PC-3 (cell line): ENCODE data around the gene FIZ1. TPM values are rescaled to one million over a fixed set of nuclear protein-coding genes. Genes with fewer than 3 reads are reported as not detected.

Experiments used
- ATAC-seq: fragments of 200-7000 bp; cut with Tn5 transposase; 2 replicates; pipeline ENCODE4 v1.9.1; 2020; ENCODE audit warnings: mild to moderate bottlenecking, moderate library complexity
- BruUV-seq: library from RNA; stranded (reverse); fragments of 400-500 nt; replicated peaks from 2 replicates; lab custom pipeline; 2021; lab: Mats Ljungman, UMichigan
- CTCF ChIA-PET: fragments of 300-600 bp; sonication (Branson Sonifier 250); formaldehyde crosslinking; loops from one replicate; lab custom pipeline; 2022; ENCODE audit warnings: antibody characterized with exemption; lab: Charles Lee
- POLR2A ChIA-PET: fragments of 300-600 bp; sonication (Branson Sonifier 250); formaldehyde crosslinking; loops from one replicate; lab custom pipeline; 2022; ENCODE audit warnings: antibody characterized with exemption; ENCODE audit not compliant: unreplicated experiment; lab: Charles Lee
- DNase-seq: peaks from one replicate; pipeline ENCODE4 v3.0.0-alpha.2; 2015
- H2AFZ ChIP-seq: fragments of 300-600 bp; sonication (generic); 2 replicates; pipeline ENCODE4 v1.6.0; 2016; ENCODE audit warnings: antibody characterized with exemption, low read length
- H3F3A ChIP-seq: fragments of 300-600 bp; sonication (generic); one replicate; pipeline ENCODE4 v1.6.0; 2017; ENCODE audit warnings: antibody characterized with exemption, low read length, control low read depth, mild to moderate bottlenecking; ENCODE audit not compliant: unreplicated experiment
- H3K27ac ChIP-seq: fragments of 300-600 bp; sonication (generic); 2 replicates; pipeline ENCODE4 v1.5.1; 2016; ENCODE audit warnings: mild to moderate bottlenecking, low read length
- H3K27me3 ChIP-seq: fragments of 300-600 bp; sonication (generic); 2 replicates; pipeline ENCODE4 v1.6.1; 2016; ENCODE audit warnings: low read length, mixed read lengths
- H3K36me3 ChIP-seq: fragments of 300-600 bp; sonication (generic); 2 replicates; pipeline ENCODE4 v1.6.1; 2016; ENCODE audit warnings: low read depth, mixed run types, low read length, mixed read lengths
- H3K4me1 ChIP-seq: fragments of 300-600 bp; sonication (generic); 2 replicates; pipeline ENCODE4 v1.5.1; 2016; ENCODE audit warnings: low read length; ENCODE audit not compliant: insufficient read depth
- H3K4me2 ChIP-seq: fragments of 300-600 bp; sonication (generic); 2 replicates; pipeline ENCODE4 v1.6.0; 2016; ENCODE audit warnings: low read length
- H3K4me3 ChIP-seq: fragments of 300-600 bp; sonication (generic); 2 replicates; pipeline ENCODE4 v1.5.1; 2016; ENCODE audit warnings: mild to moderate bottlenecking, low read length, mixed read lengths
- H3K79me2 ChIP-seq: fragments of 300-600 bp; sonication (generic); 2 replicates; pipeline ENCODE4 v1.6.1; 2017; ENCODE audit warnings: low read length, mixed read lengths
- H3K9ac ChIP-seq: fragments of 300-600 bp; sonication (generic); 2 replicates; pipeline ENCODE4 v1.6.0; 2016; ENCODE audit warnings: mild to moderate bottlenecking, low read length
- H3K9me2 ChIP-seq: fragments of 300-600 bp; sonication (generic); replicated peaks from 2 replicates; pipeline ENCODE4 v1.6.1; 2016; ENCODE audit warnings: mixed run types, low read length, mixed read lengths
- H3K9me3 ChIP-seq: fragments of 300-600 bp; sonication (generic); 2 replicates; pipeline ENCODE4 v1.6.1; 2016; ENCODE audit warnings: low read length, mixed read lengths
- H4K20me1 ChIP-seq: fragments of 300-600 bp; sonication (generic); 2 replicates; pipeline ENCODE4 v1.6.1; 2016; ENCODE audit warnings: low read length, mixed read lengths
- CTCF ChIP-seq: fragments of 300-600 bp; sonication (generic); conservative IDR thresholded peaks from 2 replicates; pipeline ENCODE4 v1.5.1; 2017; ENCODE audit warnings: antibody characterized with exemption, low read depth, mild to moderate bottlenecking, low read length
- EZH2 ChIP-seq: fragments of 300-600 bp; sonication (generic); IDR thresholded peaks from one replicate; pipeline ENCODE4 v1.6.1; 2017; ENCODE audit warnings: antibody characterized with exemption, mild to moderate bottlenecking, low read length; ENCODE audit not compliant: unreplicated experiment
- EZH2phosphoT487 ChIP-seq: fragments of 300-600 bp; sonication (generic); IDR thresholded peaks from 2 replicates; pipeline ENCODE4 v1.6.1; 2018; ENCODE audit warnings: mild to moderate bottlenecking, antibody characterized with exemption, low read length, borderline replicate concordance
- intact Hi-C: fragments of 100-400 bp; cut with micrococcal nuclease; formaldehyde crosslinking; loops from 2 replicates; pipeline ENCODE4 v1.9.0; 2023
- total RNA-seq: library from RNA; depleted of rRNA; stranded (reverse); fragments of >200 nt; gene quantifications from 2 replicates; pipeline ENCODE4 v1.2.3, GENCODE V29; 2014

FIZ1 gene
- total RNA-seq, 1 experiment from 2014 or later = 11.7 TPM

GRCh38 chr19:55641426-55642152 is 42.3 kb upstream of the FIZ1 start:
- H4K20me1 ChIP-seq = 0 out of 2 replicates have a peak, but pooled peaks cover 4% of the 10 kb centered on the region
- H3F3A ChIP-seq = peaks cover 4% of the 10 kb centered on the region
- TF ChIP-seq EZH2 (no peak), EZH2phosphoT487 (no peak), CTCF (no peak)
- no peaks in the 10 kb centered on the region for H3K27me3 ChIP-seq
- peak overlapping the region; percentile 96 for H3K4me3 ChIP-seq
- peak overlapping the region; percentile 62 for H3K27ac ChIP-seq
- H3K79me2 ChIP-seq = peaks cover 79% of the 10 kb centered on the region
- H3K36me3 ChIP-seq = peaks cover 14% of the 10 kb centered on the region
- intact Hi-C loops = loop anchor here (2.0 kb wide), 1 partner anchor 43 kb away; the partner anchor contains the start of gene FIZ1
- peaks cover 34% of the 10 kb centered on the region for H3K4me1 ChIP-seq
- peak overlapping the region; percentile 94 for H2AFZ ChIP-seq
- peak overlapping the region; percentile 85 for H3K4me2 ChIP-seq
- ATAC-seq (peak; percentile 2), DNase-seq (no peak)
- ChIA-PET CTCF (interaction anchor here (0.6 to 1.5 kb wide), 2 partner anchors 13 to 17 kb away, joined by 6 to 7 read pairs; partner anchors contain the start of genes U2AF2 and ZNF784), POLR2A (interaction anchor here (0.7 kb wide), 1 partner anchor 34 kb away, joined by 5 read pairs; no protein-coding TSS in a partner anchor)
- no peaks in the 10 kb centered on the region for H3K9me2 ChIP-seq
- no TSS peak for BruUV-seq
- peak overlapping the region; percentile 95 for H3K9ac ChIP-seq
- no peaks in the 10 kb centered on the region for H3K9me3 ChIP-seq

GRCh38 chr19:55640577-55641425 is 41.5 kb upstream of the FIZ1 start, which contains the start of gene ZNF580:
TSS of gene ZNF580 (plus strand) at chr19:55641002. CDS start at chr19:55642509, 1,507 bp downstream.
- Histone ChIP-seq H3K9ac (peak within 1 kb of the TSS; percentile 95), H3K4me1 (peaks cover 42% of the 10 kb centered on the region), H3K36me3 (peaks cover 14% of the 10 kb centered on the region), H3K27ac (peak within 1 kb of the TSS; percentile 62), H3K79me2 (peaks cover 87% of the 10 kb centered on the region), H3K27me3 (no peaks in the 10 kb centered on the region), H3K4me3 (peak within 1 kb of the TSS; percentile 96), H3K9me2 (no peaks in the 10 kb centered on the region), H3K9me3 (no peaks in the 10 kb centered on the region), H2AFZ (peak within 1 kb of the TSS; percentile 94), H3F3A (peaks cover 4% of the 10 kb centered on the region), H4K20me1 (0 out of 2 replicates have a peak, but pooled peaks cover 4% of the 10 kb centered on the region), H3K4me2 (peak within 1 kb of the TSS; percentile 85)
- DNase-seq (peak; percentile 80), ATAC-seq (peak; percentile 45)
- BruUV-seq = no TSS peak
- TF ChIP-seq CTCF (no peak), EZH2phosphoT487 (no peak), EZH2 (no peak)
- intact Hi-C loops = loop anchor here (2.0 kb wide), 1 partner anchor 42 kb away; the partner anchor contains the start of gene FIZ1
- ChIA-PET POLR2A (interaction anchor here (0.7 kb wide), 1 partner anchor 35 kb away, joined by 5 read pairs; no protein-coding TSS in a partner anchor), CTCF (interaction anchor here (0.6 kb wide), 1 partner anchor 16 kb away, joined by 7 read pairs; the partner anchor contains the start of gene ZNF784)
